CD4-positive, alpha-beta T cell (primary cell): ENCODE data around the gene MLLT3. TPM values are rescaled to one million over a fixed set of nuclear protein-coding genes. Genes with fewer than 3 reads are reported as not detected.

Experiments used
- ATAC-seq: fragments of 200-7000 bp; cut with Tn5 transposase; one replicate; pipeline ENCODE4 v1.10.0; 2022; ENCODE audit warnings: mild to moderate bottlenecking; ENCODE audit not compliant: poor library complexity
- CTCF ChIA-PET: fragments of 350-600 bp; sonication (Branson Sonifier 250); formaldehyde crosslinking; loops from one replicate; lab custom pipeline; 2021; ENCODE audit warnings: antibody characterized with exemption, inconsistent platforms; lab: Charles Lee
- POLR2A ChIA-PET: fragments of 350-600 bp; sonication (Branson Sonifier 250); formaldehyde crosslinking; loops from one replicate; lab custom pipeline; 2021; ENCODE audit warnings: antibody characterized with exemption, inconsistent platforms; lab: Charles Lee
- DNase-seq, 14 experiments: peaks; one replicate each; pipeline ENCODE4 v3.0.0-alpha.2; 2013 to 2020; ENCODE audit warnings: mixed read lengths in 2 of 14
- H3K27ac ChIP-seq, 2 donors: one replicate each; pipeline versions ENCODE4 v1.5.1 to v1.7.0; 2013; ENCODE audit warnings: low read length in 2 of 2, low read depth in 1 of 2, mild to moderate bottlenecking in 1 of 2
- H3K27me3 ChIP-seq, 2 experiments: 1 replicate in 1 of 2; 2 replicates in 1 of 2; pipeline versions ENCODE4 v1.6.1 to v1.7.0; 2013; ENCODE audit warnings: low read length in 2 of 2, control low read depth in 1 of 2, mild to moderate bottlenecking in 1 of 2, moderate library complexity in 1 of 2; ENCODE audit not compliant: insufficient read depth in 2 of 2, control insufficient read depth in 1 of 2
- H3K36me3 ChIP-seq: one replicate; pipeline ENCODE4 v1.6.1; 2013; ENCODE audit warnings: low read length, control low read depth; ENCODE audit not compliant: insufficient read depth
- H3K4me1 ChIP-seq: one replicate; pipeline ENCODE4 v1.6.1; 2013; ENCODE audit warnings: low read length, control low read depth; ENCODE audit not compliant: insufficient read depth
- H3K4me3 ChIP-seq: one replicate; pipeline ENCODE4 v1.5.1; 2013; ENCODE audit warnings: mild to moderate bottlenecking, low read length, moderate library complexity
- H3K9me3 ChIP-seq, 2 experiments: 1 replicate in 1 of 2; 2 replicates in 1 of 2; pipeline versions ENCODE4 v1.6.1 to v1.7.0; 2013; ENCODE audit warnings: low read length in 2 of 2, mild to moderate bottlenecking in 2 of 2, control low read depth in 1 of 2, moderate library complexity in 1 of 2; ENCODE audit not compliant: control insufficient read depth in 1 of 2, insufficient read depth in 1 of 2
- H3K27ac Mint-ChIP-seq: one replicate; pipeline ENCODE4 v1.8.0; 2020; ENCODE audit warnings: mixed read lengths
- H3K27me3 Mint-ChIP-seq: one replicate; pipeline ENCODE4 v1.8.0; 2021; ENCODE audit warnings: mixed read lengths
- H3K36me3 Mint-ChIP-seq: one replicate; pipeline ENCODE4 v1.8.0; 2021; ENCODE audit warnings: low read depth, mixed read lengths
- H3K4me1 Mint-ChIP-seq: one replicate; pipeline ENCODE4 v1.8.0; 2021; ENCODE audit warnings: low read depth, mixed read lengths
- H3K4me3 Mint-ChIP-seq: one replicate; pipeline ENCODE4 v1.8.0; 2020; ENCODE audit warnings: mild to moderate bottlenecking, mixed read lengths
- H3K9me3 Mint-ChIP-seq: one replicate; pipeline ENCODE4 v1.8.0; 2020; ENCODE audit warnings: mixed read lengths
- CTCF ChIP-seq: fragments of 200-600 bp; IDR thresholded peaks from one replicate; pipeline ENCODE4 v1.8.0; 2022; ENCODE audit warnings: antibody characterized with exemption, mild to moderate bottlenecking
- intact Hi-C, 2 experiments: fragments of 100-400 bp; cut with DNase I in 1 of 2; cut with micrococcal nuclease in 1 of 2; formaldehyde crosslinking; loops; one replicate each; pipeline versions ENCODE4 v1.15.1 to v1.9.0; 2023 to 2025; cut with DNase I, micrococcal nuclease
- total RNA-seq, 174 experiments: library from RNA in 2 of 174; stranded (reverse) in 2 of 174; gene quantifications; one replicate each; pipeline ENCODE4 v1.2.3 and lab custom pipeline; 2021 to 2026

MLLT3 gene
- total RNA-seq, 2 experiments from 2014 or later = 59.2 to 60.6 TPM

DNA sequence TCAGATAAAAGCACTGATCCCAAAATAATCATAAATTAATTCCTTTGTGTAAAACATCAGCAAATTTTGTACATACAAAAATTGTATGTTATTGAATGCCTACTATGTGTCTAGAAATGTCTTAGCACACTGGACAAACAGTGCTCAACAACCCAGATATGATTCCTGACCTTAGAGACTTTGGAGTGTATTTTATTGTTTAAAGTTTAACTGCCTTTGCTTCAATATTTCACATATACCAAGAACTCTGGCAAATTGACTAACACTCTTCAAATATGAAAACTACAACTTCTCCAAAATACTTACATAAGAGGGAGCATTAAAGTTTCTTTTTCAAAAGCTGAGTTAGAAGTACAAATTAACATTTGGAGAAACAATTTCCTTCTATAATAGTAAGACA lies 231.9 kb downstream of the MLLT3 start:
- Histone ChIP-seq H3K27ac (no peak overlapping the region), H3K4me1 (peaks cover 3% of the 10 kb centered on the region), H3K9me3 (no peaks in the 10 kb centered on the region), H3K36me3 (no peaks in the 10 kb centered on the region), H3K4me3 (no peak overlapping the region), H3K27me3 (no peaks in the 10 kb centered on the region)
- Mint-ChIP-seq H3K4me1 (peaks cover 31% of the 10 kb centered on the region), H3K27ac (no peak overlapping the region), H3K9me3 (no peaks in the 10 kb centered on the region), H3K36me3 (peaks cover 45% of the 10 kb centered on the region), H3K4me3 (no peak overlapping the region), H3K27me3 (no peaks in the 10 kb centered on the region)
- no peak for ATAC-seq
- no peak for DNase-seq
- intact Hi-C loops = no loop called here
- ChIA-PET CTCF (interaction anchor here (0.6 kb wide), 1 partner anchor 231 kb away, joined by 4 read pairs; no protein-coding TSS in a partner anchor), POLR2A (no interaction called here)
- no peak for TF ChIP-seq CTCF

- no peak for DNase-seq
- H3K27me3 Mint-ChIP-seq = no peaks in the 10 kb centered on the region
- ChIA-PET CTCF (no interaction called here), POLR2A (no interaction called here)
- Histone ChIP-seq H3K27ac (no peak overlapping the region), H3K4me1 (no peaks in the 10 kb centered on the region), H3K4me3 (no peak overlapping the region), H3K27me3 (no peaks in the 10 kb centered on the region), H3K36me3 (no peaks in the 10 kb centered on the region), H3K9me3 (no peaks in the 10 kb centered on the region)
- intact Hi-C loops = no loop called here
- H3K27ac Mint-ChIP-seq = no peak overlapping the region
- peaks cover 44% of the 10 kb centered on the region for H3K4me1 Mint-ChIP-seq
- no peaks in the 10 kb centered on the region for H3K9me3 Mint-ChIP-seq
- H3K4me3 Mint-ChIP-seq = no peak overlapping the region
- no peak for ATAC-seq
- no peak for TF ChIP-seq CTCF
- H3K36me3 Mint-ChIP-seq = peaks cover 35% of the 10 kb centered on the region
These were observed 235.2 kb downstream of the MLLT3 start for GRCh38 chr9:20387062-20387461.

GRCh38 chr9:20384642-20385041 lies 237.7 kb downstream of the MLLT3 start:
- H3K27me3 Mint-ChIP-seq = no peaks in the 10 kb centered on the region
- peaks cover 21% of the 10 kb centered on the region for H3K36me3 Mint-ChIP-seq
- ATAC-seq (no peak), DNase-seq (no peak)
- no peaks in the 10 kb centered on the region for H3K9me3 Mint-ChIP-seq
- H3K4me1 Mint-ChIP-seq = peaks cover 53% of the 10 kb centered on the region
- H3K4me3 ChIP-seq = no peak overlapping the region
- no peak overlapping the region for H3K27ac Mint-ChIP-seq
- intact Hi-C loops = no loop called here
- POLR2A ChIA-PET = no interaction called here
- no peaks in the 10 kb centered on the region for H3K4me1 ChIP-seq
- no peaks in the 10 kb centered on the region for H3K9me3 ChIP-seq
- H3K4me3 Mint-ChIP-seq = no peak overlapping the region
- no peak overlapping the region for H3K27ac ChIP-seq
- CTCF ChIA-PET = no interaction called here
- no peak for TF ChIP-seq CTCF
- no peaks in the 10 kb centered on the region for H3K27me3 ChIP-seq
- no peaks in the 10 kb centered on the region for H3K36me3 ChIP-seq
